ENCODE measurements around the gene THNSL1. TPM values are rescaled to one million over a fixed set of nuclear protein-coding genes. Genes with fewer than 3 reads are reported as not detected.

THNSL1 gene
- total RNA-seq, 1 experiment from 2014 or later: 11.9 TPM

- DNase-seq (ENCODE audit: low read depth, low spot score): peak; percentile 45
- in situ Hi-C loops (cut with HindIII; ENCODE audit: low pct_unique_long_range_greater_than_20kb, low sequenced_read_pairs): no loop called here
Observed at GRCh38 chr10:25071227-25071626, 54.8 kb downstream of the THNSL1 start.

GRCh38 chr10:25072786-25073185 lies 56.4 kb downstream of the THNSL1 start:
- no peak for DNase-seq (ENCODE audit: low read depth, low spot score)
- in situ Hi-C loops (cut with HindIII; ENCODE audit: low pct_unique_long_range_greater_than_20kb, low sequenced_read_pairs): no loop called here

GRCh38 chr10:25075825-25076224 lies 59.4 kb downstream of the THNSL1 start:
- in situ Hi-C loops (cut with HindIII; ENCODE audit: low pct_unique_long_range_greater_than_20kb, low sequenced_read_pairs): no loop called here
- DNase-seq (ENCODE audit: low read depth, low spot score): no peak

Other genes starting within 250 kb of the THNSL1 start
- 0.21 and 0.24 TPM in 2 replicates for gene PRTFDC1, start 64.0 kb upstream of the THNSL1 start, total RNA-seq (2014; rRNA removed; shearing (Covaris generic))
- gene ENKUR, start 454 bp upstream of the THNSL1 start, total RNA-seq (2014; rRNA removed; shearing (Covaris generic)): 1.5 and 1.8 TPM in 2 replicates
- 10.8 and 12.3 TPM in 2 replicates for gene GPR158, start 158.4 kb downstream of the THNSL1 start, total RNA-seq (2014; rRNA removed; shearing (Covaris generic))

Data from SK-MEL-5 (cell line).